K562 treated with DMSO at 1 percent for 4 hours (cell line): ENCODE results near the gene XPNPEP3. TPM values are rescaled to one million over a fixed set of nuclear protein-coding genes. Genes with fewer than 3 reads are reported as not detected.

Experiments used
- total RNA-seq: library from RNA; unstranded; fragments of 300-600 nt; gene quantifications from 2 replicates; pipeline ENCODE4 v1.2.3, GENCODE V29; 2022; ENCODE audit not compliant: insufficient read depth

XPNPEP3 gene
- total RNA-seq, result 8.9 and 9.1 TPM in 2 replicates

DNA sequence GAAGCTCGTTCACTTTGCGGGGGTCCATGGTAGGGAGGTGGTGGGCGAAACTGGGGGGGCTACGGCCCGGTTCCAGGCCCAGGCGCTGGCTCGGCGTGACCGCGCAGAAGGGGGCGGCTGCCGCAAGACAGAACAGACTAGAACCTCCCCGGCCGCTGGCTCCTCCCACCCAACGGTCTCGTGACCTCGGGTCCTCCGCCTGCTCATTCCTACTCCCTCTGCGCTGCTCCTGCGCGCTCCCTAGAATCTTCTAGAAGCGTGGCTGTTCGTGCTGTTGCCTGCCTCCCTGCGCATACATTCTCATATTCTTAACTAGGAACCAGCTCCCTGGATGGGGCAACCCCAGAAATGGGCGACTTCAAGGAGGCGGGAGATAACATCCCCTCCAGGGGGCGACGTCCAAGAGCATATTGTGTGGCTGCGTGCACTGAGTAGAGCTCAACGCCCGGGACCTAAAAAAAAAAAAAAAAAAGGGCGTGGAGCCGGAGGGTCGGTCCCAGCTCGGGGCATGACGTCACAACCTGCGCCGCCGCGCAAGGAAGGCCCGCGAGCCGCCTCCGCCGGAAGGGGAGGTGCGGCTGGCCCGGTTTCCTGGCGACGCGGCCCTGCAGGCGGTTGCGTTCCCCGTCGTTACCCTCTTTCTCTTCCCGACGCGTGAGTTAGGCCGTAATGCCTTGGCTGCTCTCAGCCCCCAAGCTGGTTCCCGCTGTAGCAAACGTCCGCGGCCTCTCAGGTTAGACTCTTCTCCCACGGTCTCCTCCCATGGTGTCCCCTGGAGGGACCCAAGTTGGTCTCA is at the start of gene XPNPEP3, which contains the start of gene ST13:
Gene XPNPEP3, plus strand, starts transcription at position 636 of the 796 bp plus-strand sequence. Its CDS starts 34 bp downstream, at position 670.
Gene ST13, minus strand, starts transcription at position 127 of the 796 bp plus-strand sequence. Its CDS starts 99 bp downstream, at position 28.

DNA sequence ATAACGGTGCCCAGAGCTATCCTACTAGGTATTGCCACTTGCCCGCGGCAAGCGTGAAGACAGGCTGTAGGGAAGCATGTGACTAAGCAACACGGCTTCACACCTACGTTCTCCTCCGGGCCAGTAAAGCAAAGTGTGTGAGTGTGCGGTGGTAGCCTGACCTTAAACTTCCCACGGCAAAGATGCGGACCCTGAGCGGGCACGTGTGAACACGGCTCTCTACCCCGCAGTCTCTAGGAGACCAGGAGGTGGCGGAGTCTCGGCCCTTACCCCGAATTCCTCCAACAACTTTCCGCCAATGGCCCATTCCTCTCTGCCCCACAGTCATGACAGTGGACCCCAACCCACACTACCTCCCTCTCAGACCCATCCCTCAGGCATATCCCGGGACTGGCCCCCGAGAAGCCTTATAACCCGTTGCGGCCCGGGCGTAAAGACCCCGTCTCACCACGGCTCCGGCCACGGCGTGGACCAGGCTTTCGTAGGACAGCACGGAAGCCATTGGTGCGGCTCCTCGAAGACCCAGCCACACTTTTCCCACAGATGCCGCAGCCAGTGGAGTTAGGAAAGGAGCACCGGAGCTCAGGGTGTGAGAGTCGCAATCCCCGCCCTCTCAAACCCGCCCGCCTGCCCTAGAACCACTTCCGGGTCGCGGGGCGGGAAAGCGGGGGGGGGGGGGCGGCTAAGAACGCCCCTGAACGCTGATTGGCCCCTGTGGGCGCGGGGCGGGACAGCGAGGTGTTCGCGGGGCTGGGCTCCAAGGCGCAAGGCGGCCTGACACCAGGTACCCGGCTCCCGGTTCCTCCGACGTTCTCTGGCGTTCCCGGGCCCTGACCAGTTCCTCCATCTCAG is 38.0 kb upstream of the XPNPEP3 start, which contains the start of gene SLC25A17:
Gene SLC25A17, minus strand, starts transcription at position 600 of the 852 bp plus-strand sequence. Its CDS starts 98 bp downstream, at position 502.

DNA sequence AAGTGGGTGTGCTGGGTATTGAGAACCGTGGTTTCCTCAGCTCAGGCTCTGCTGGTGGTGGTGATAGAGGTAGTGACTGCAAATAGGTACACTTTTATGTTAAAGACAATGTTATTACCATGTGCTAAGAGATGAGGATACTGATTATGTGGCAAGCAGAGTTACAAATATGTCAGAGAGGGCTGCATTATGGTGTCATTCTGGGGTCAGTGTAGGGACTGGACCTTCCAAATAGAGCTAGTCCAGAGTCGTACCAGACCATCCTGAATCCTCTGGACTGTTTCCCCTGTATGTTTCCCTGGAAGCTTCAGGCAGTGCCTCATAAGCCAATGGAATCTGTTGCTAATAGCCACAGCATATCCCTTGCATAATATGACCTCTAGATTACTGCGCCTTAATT is 5.1 kb downstream of the XPNPEP3 start, which contains the start of gene DNAJB7:
Gene DNAJB7, minus strand, starts transcription at position 101 of the 400 bp plus-strand sequence. CDS start 119 bp downstream, outside the sequence.

DNA sequence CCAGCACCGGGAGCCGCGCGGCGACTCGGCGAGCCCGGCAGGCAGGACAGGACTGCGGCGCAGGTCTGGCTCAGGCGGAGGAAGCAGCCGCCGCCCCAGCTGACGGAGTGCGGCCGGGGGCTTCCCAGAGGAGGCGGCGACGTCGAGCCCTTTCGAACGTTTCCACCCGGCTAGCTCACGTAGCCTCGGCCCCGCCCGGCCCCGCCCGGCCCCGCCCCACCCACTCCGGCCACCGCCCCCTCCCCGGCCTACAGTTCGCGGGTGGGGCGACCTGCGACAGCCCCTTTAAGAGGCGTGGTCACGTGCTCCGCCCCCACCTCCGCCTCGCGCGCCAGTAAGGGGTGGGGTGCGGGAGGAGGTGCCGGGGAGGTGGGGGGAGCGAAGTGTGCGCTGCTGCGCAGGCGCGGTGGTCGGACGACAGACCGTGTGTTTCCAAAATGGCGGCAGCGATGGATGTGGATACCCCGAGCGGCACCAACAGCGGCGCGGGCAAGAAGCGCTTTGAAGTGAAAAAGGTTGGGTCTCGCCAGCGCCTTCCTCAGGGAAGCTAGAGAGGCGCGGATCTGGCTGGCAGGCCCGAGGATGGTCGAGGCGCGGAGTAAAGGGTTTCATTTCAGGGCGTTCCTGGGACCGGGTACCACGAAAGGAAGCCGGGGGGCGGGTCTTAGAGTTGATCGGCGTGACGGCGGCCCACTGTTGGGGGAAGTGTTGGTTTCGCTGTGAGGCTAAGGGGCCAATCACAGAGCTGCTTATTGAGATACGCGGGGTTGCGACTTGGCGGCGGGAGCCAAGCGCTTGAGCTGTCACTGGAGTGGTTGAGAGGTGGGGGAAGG is 94.2 kb downstream of the XPNPEP3 start, which contains the start of gene RBX1:
Gene RBX1, plus strand, starts transcription at position 417 of the 833 bp plus-strand sequence. Its CDS starts 21 bp downstream, at position 438.

Other genes with a start within 250 kb of the XPNPEP3 start
- 13.7 and 15.1 TPM in 2 replicates for gene MRTFA, start 220.4 kb upstream of the XPNPEP3 start, total RNA-seq
- not detected in 2 replicates for gene MCHR1, start 177.7 kb upstream of the XPNPEP3 start, total RNA-seq
- 16.8 and 24.9 TPM in 2 replicates for gene SLC25A17, start 37.8 kb upstream of the XPNPEP3 start, total RNA-seq
- gene ST13, start 509 bp upstream of the XPNPEP3 start, total RNA-seq, result 179 and 241 TPM in 2 replicates
- gene DNAJB7, start 5.0 kb downstream of the XPNPEP3 start, total RNA-seq, result not detected in 2 replicates
- gene RBX1, start 94.2 kb downstream of the XPNPEP3 start, total RNA-seq, result 39.1 and 44.9 TPM in 2 replicates
- 20.9 and 22.3 TPM in 2 replicates for gene EP300, start 235.4 kb downstream of the XPNPEP3 start, total RNA-seq